SK-N-SH treated with all-trans-retinoic acid at 6 μM for 48 hours (cell line): Measurements from ENCODE around the gene CGB3.
"Not testable (repeated sequence)": the region's sequence is repeated elsewhere in the genome, so short reads cannot be mapped to it uniquely, and the experiment has no call there.

Experiments
- RARB ChIP-seq: fragments of 250-450 bp; sonication (Bioruptor Pico); IDR thresholded peaks from 2 replicates; pipeline ENCODE4 v1.8.0; 2021; ENCODE audit warnings: mild to moderate bottlenecking, moderate library complexity
- ZFP3 ChIP-seq: fragments of 250-450 bp; sonication (Bioruptor Pico); IDR thresholded peaks from 2 replicates; pipeline ENCODE4 v1.5.0; 2020; ENCODE audit warnings: mild to moderate bottlenecking, moderate library complexity
- ZNF70 ChIP-seq: fragments of 450-650 bp; formaldehyde crosslinking; IDR thresholded peaks from 2 replicates; pipeline ENCODE4 v1.5.0; 2020; ENCODE audit warnings: mild to moderate bottlenecking, moderate library complexity
- TF ChIP-seq, protein P1 (sequence below): fragments of 250-450 bp; sonication (Bioruptor Pico); IDR thresholded peaks from 2 replicates; pipeline ENCODE4 v1.5.1; 2021; ENCODE audit warnings: mild to moderate bottlenecking, moderate library complexity
- TF ChIP-seq, protein P2 (sequence below): fragments of 250-450 bp; sonication (Bioruptor Pico); IDR thresholded peaks from 2 replicates; pipeline ENCODE4 v1.8.0; 2021; ENCODE audit warnings: low read depth, mild to moderate bottlenecking, moderate library complexity, borderline replicate concordance
- TF ChIP-seq, protein P3 (sequence below): fragments of 250-450 bp; sonication (Bioruptor Pico); IDR thresholded peaks from 2 replicates; pipeline ENCODE4 v1.8.0; 2020; ENCODE audit warnings: mild to moderate bottlenecking, moderate library complexity, borderline replicate concordance

DNA sequence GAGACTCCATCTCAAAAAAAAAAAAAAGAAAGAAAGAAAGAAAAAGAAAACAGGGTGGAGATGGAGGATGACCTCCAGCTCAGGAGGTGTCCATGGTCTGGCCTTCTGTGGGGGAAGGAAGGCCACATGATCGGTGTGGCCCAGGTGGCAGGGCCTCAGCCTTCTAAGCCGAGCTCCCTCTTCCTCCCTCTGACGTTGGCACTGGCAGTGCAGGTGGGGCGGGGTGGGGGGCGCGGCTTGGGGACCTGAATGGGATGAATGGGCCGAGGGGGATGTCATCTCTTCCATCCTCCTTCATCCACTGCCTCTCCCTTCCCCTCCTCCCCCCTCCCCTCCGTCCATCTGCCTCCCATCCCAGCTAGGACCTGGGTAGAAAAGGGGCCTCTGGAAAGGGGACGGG lies 15.6 kb upstream of the CGB3 start:
- not testable (repeated sequence) for TF ChIP-seq ZFP3, ZNF70, RARB (CRISPR knock-in tag)
- TF ChIP-seq, protein P1, sequence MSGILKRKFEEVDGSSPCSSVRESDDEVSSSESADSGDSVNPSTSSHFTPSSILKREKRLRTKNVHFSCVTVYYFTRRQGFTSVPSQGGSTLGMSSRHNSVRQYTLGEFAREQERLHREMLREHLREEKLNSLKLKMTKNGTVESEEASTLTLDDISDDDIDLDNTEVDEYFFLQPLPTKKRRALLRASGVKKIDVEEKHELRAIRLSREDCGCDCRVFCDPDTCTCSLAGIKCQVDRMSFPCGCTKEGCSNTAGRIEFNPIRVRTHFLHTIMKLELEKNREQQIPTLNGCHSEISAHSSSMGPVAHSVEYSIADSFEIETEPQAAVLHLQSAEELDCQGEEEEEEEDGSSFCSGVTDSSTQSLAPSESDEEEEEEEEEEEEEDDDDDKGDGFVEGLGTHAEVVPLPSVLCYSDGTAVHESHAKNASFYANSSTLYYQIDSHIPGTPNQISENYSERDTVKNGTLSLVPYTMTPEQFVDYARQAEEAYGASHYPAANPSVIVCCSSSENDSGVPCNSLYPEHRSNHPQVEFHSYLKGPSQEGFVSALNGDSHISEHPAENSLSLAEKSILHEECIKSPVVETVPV (CRISPR knock-in tag), result not testable (repeated sequence)
- TF ChIP-seq, protein P2, sequence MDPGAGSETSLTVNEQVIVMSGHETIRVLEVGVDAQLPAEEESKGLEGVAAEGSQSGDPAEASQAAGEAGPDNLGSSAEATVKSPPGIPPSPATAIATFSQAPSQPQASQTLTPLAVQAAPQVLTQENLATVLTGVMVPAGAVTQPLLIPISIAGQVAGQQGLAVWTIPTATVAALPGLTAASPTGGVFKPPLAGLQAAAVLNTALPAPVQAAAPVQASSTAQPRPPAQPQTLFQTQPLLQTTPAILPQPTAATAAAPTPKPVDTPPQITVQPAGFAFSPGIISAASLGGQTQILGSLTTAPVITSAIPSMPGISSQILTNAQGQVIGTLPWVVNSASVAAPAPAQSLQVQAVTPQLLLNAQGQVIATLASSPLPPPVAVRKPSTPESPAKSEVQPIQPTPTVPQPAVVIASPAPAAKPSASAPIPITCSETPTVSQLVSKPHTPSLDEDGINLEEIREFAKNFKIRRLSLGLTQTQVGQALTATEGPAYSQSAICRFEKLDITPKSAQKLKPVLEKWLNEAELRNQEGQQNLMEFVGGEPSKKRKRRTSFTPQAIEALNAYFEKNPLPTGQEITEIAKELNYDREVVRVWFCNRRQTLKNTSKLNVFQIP (CRISPR knock-in tag), result not testable (repeated sequence)
- TF ChIP-seq, protein P3, sequence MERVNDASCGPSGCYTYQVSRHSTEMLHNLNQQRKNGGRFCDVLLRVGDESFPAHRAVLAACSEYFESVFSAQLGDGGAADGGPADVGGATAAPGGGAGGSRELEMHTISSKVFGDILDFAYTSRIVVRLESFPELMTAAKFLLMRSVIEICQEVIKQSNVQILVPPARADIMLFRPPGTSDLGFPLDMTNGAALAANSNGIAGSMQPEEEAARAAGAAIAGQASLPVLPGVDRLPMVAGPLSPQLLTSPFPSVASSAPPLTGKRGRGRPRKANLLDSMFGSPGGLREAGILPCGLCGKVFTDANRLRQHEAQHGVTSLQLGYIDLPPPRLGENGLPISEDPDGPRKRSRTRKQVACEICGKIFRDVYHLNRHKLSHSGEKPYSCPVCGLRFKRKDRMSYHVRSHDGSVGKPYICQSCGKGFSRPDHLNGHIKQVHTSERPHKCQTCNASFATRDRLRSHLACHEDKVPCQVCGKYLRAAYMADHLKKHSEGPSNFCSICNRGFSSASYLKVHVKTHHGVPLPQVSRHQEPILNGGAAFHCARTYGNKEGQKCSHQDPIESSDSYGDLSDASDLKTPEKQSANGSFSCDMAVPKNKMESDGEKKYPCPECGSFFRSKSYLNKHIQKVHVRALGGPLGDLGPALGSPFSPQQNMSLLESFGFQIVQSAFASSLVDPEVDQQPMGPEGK (CRISPR knock-in tag), result not testable (repeated sequence)
